ENCODE measurements around the gene ACOX3. TPM values are rescaled to one million over a fixed set of nuclear protein-coding genes. Genes with fewer than 3 reads are reported as not detected.

The ACOX3 gene
- total and polyA plus RNA-seq, 5 experiments from 2014 or later, result 9.5 to 17.3 (median 14.3) TPM

DNA sequence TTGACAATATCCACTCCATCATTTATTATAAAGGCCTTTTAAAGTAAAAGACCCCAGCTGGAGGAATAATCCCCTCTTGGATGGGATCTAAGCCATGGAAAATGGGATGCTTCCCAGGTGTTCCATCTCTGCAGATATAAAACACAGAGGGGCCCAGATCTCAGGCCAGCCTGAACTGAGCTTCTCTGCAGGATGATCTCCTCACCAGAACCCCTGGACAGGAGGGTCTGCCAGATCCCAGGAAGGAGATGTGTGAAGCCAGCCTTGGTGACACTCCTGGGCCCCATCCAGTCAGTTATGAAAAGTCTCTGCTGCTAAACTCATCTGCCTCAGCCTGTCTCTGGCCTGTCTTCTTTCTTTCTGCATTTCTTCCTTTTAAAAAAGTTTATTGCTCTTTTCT, 114.3 kb downstream of the ACOX3 start:
- no peak for ATAC-seq
- Mint-ChIP-seq H3K4me3 (no peak overlapping the region), H3K36me3 (no peaks in the 10 kb centered on the region), H3K27me3 (no peaks in the 10 kb centered on the region), H3K27ac (no peak overlapping the region), H3K9me3 (no peaks in the 10 kb centered on the region), H3K4me1 (no peaks in the 10 kb centered on the region)
- no peak for DNase-seq
- POLR2A ChIA-PET, result no interaction called here

DNA sequence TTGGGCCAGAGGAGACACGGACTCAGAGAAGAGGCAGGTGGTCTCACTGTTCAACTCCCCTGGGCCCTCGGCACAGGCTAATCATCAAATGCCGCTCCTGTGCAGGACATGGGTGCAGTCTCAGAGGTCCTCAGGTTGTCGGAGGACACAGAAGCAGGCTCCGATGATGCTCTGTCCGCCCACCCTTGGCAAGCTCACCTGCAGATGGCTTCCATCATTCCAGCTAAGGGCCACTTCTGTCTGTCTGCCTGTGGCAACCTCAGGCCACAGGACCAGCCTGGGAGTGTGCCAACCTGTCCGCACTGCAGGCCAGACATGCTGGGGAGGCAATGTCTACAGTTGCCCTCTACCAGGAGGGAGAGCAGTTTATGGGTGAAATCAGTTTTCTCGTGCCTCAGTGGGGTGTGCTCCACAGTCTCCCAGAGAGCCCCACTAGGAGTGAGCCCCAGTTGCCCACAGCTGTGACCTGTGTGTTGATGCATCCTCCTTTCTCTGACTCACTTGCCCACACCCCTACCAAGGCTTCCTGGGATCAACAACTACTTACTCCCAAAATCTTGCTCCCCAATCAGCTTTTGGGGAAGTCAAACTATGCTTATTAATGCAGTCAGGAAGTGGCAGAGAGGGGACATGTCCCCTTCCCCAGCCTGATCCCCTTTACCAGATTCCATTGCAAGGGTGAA, 115.1 kb downstream of the ACOX3 start:
- DNase-seq (peak in 1 of 10 donors; percentile 36), ATAC-seq (no peak)
- no peaks in the 10 kb centered on the region for H3K36me3 Mint-ChIP-seq
- no peak overlapping the region for H3K27ac Mint-ChIP-seq
- no peaks in the 10 kb centered on the region for H3K9me3 Mint-ChIP-seq
- H3K4me3 Mint-ChIP-seq, result no peak overlapping the region
- POLR2A ChIA-PET, result no interaction called here
- H3K4me1 Mint-ChIP-seq, result no peaks in the 10 kb centered on the region
- H3K27me3 Mint-ChIP-seq, result no peaks in the 10 kb centered on the region

DNA sequence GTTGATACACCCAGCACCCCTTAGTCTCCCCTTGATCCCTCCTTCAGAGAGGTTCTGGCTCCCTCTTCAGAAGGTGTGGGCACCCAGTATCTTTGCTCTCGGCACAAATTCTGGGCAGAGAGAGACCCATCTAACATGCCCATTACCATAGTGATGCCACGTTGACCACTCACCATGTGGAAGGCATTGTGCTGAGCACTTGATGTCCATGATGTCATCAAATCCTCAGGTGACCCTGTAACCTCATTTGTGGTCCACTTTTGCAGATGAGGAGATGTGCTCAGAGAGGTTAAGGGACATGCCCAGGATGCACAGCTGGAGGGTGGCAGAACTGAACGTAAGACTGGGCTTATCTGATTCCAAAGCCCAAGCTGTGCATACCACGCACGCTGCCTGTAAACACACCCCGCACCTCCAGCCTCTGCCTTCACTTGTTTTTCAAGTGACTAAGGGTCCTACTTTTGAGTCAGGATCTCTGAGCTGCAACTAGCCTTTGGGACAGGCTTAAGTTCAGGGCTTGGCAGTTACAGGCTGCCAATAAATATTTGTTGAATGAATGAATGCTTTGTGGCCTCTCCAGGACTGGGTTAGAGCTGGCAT, 115.8 kb downstream of the ACOX3 start:
- no peak overlapping the region for H3K4me3 Mint-ChIP-seq
- peak in 1 of 10 donors; percentile 18 for DNase-seq
- no peak for ATAC-seq
- POLR2A ChIA-PET, result no interaction called here
- H3K27ac Mint-ChIP-seq, result no peak overlapping the region
- no peaks in the 10 kb centered on the region for H3K27me3 Mint-ChIP-seq
- H3K36me3 Mint-ChIP-seq, result no peaks in the 10 kb centered on the region
- no peaks in the 10 kb centered on the region for H3K9me3 Mint-ChIP-seq
- no peaks in the 10 kb centered on the region for H3K4me1 Mint-ChIP-seq

DNA sequence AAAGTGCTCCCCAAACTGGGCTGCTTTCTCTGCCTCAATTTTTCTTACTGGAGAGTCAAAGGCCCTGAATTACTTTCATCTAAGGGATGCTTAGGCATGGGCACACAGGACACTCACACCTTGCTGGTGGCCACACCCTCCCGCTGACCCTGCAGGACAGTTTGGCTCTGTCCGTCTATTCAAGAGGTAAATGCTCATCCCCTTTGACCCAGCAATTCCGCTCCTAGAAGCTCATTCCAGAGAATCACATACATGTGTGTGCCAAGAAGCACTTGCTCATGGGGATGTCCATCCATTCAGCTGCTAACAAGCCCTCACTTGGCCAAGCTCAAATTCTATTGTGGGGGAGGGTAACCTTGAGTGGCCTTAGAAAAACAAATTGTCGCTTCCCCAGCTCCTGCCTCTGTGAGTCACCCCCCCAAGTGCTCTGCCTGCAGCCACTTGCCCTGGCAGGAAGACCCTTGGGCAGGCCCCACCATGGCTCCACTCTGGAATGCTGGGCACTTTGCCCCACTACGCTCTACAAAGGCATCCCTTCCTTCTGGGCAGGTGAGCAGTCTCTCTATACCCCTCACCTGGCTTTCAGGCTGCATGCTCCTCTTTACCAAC, 116.5 kb downstream of the ACOX3 start:
- DNase-seq, result peak in 2 of 10 donors; percentile 14 to 22
- POLR2A ChIA-PET, result no interaction called here
- Mint-ChIP-seq H3K27ac (no peak overlapping the region), H3K4me1 (no peaks in the 10 kb centered on the region), H3K4me3 (no peak overlapping the region), H3K27me3 (no peaks in the 10 kb centered on the region), H3K9me3 (no peaks in the 10 kb centered on the region), H3K36me3 (no peaks in the 10 kb centered on the region)
- ATAC-seq, result no peak

DNA sequence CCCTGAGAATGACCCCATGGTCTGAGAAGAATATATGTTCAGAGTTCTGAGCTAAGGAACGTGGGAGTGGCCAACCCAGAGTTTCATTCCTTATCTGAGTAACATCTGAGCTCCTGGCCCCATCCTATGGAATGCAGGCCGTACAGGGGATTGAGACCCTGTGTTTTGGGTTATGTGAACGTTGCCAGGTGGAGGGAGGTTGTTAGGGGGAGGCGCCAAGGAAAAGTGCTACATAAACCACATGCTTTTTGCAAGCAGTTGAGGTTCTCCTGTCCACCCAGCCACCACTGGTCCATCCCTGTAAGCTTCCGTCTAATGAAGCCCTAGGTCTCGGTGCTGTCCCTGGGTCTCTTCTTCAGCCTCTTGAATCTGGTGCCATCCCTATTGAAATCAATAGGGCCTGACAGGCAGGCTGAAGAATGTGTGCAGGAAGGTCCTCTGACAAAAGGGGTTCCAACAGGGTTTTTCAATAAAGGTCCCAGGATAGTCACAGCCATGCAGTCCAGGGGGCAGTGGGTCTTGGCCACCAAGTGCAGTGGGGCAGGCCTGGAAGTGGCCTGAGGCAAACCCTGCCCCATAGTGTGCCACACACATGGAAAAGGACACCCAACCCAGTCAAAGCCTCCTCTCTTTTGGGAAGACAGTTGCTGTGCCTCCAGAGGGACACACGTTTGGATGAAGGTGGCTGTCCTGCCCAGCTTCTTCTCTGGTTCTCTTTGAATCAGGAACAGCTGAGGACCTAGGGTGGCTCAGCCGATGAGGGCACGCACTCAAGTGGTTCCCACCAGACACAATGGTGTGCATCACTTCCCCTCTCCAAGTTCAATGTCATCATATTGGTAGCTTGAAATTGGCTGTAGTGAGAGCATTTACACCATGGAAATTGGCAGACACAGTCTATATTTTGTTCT, 117.5 kb downstream of the ACOX3 start:
- no peaks in the 10 kb centered on the region for H3K4me1 Mint-ChIP-seq
- POLR2A ChIA-PET, result no interaction called here
- no peaks in the 10 kb centered on the region for H3K27me3 Mint-ChIP-seq
- no peak for ATAC-seq
- no peak overlapping the region for H3K27ac Mint-ChIP-seq
- DNase-seq, result peak in 2 of 10 donors; percentile 7 to 49
- H3K36me3 Mint-ChIP-seq, result no peaks in the 10 kb centered on the region
- no peak overlapping the region for H3K4me3 Mint-ChIP-seq
- no peaks in the 10 kb centered on the region for H3K9me3 Mint-ChIP-seq

DNA sequence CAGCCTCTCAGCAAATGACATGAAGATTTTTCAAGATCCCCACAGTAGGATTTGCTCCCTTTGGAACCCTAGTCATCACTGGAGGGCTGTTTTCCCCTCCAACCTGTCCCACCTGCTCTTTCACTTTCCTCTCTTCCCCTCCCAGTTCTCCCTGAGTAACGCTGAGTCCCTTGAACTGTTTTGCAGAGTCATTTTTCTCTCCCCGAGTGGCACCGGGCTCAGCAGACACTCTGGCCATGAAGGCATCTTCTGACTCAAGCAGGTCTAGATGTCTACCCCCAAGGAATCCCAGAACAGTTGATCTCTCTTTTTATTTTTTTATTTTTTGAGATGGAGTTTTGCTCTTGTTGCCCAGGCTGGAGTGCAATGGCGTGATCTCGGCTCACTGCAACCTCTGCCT, 118.8 kb downstream of the ACOX3 start:
- ATAC-seq (no peak), DNase-seq (no peak)
- Mint-ChIP-seq H3K9me3 (no peaks in the 10 kb centered on the region), H3K4me1 (no peaks in the 10 kb centered on the region), H3K27me3 (no peaks in the 10 kb centered on the region), H3K27ac (no peak overlapping the region), H3K4me3 (no peak overlapping the region), H3K36me3 (no peaks in the 10 kb centered on the region)
- POLR2A ChIA-PET, result no interaction called here

DNA sequence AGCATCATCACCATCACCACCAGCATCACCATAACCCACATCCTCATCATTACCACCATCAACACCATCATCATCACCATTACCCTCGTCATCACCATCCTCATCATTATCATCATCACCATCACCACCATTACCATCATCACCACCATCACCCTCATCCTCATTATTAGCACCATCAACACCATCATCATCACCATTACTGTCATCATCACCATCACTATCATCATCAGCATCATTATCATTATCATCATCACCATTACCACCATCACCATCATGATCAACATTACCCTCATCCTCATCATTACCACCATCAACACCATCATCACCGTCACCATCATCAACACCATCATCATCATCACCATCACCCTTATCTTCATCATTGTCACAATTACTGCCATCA, 119.3 kb downstream of the ACOX3 start:
- H3K4me1 Mint-ChIP-seq, result no peaks in the 10 kb centered on the region
- H3K27me3 Mint-ChIP-seq, result peaks cover 0 to 2% (median 0%) of the 10 kb centered on the region in 5 donors
- DNase-seq, result peak in 1 of 10 donors; percentile 32
- H3K9me3 Mint-ChIP-seq, result no peaks in the 10 kb centered on the region
- H3K27ac Mint-ChIP-seq, result no peak overlapping the region
- ATAC-seq, result no peak
- H3K4me3 Mint-ChIP-seq, result no peak overlapping the region
- POLR2A ChIA-PET, result no interaction called here
- H3K36me3 Mint-ChIP-seq, result no peaks in the 10 kb centered on the region

DNA sequence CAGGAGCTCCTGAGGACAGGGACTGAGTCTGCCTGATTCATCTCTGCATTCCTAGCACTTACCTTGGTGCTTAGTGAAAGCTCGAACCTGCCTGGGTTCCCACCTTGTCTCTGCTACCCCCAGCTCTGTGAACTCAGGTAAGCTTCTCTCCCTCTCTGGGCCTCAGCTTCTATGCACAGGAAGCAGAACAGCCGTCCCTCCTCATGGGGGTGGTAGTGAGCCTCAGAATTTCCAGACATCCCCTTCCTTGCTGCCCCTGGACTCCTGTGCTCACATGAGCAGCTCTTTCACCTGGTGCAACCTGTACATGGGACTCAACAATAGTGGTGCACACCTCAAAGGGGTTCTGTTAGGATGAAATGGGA, 120.2 kb downstream of the ACOX3 start:
- ATAC-seq (no peak), DNase-seq (peak in 2 of 10 donors; percentile 11 to 43)
- Mint-ChIP-seq H3K27me3 (peaks cover 0 to 6% (median 2%) of the 10 kb centered on the region in 5 donors), H3K36me3 (no peaks in the 10 kb centered on the region), H3K27ac (no peak overlapping the region), H3K9me3 (no peaks in the 10 kb centered on the region), H3K4me3 (no peak overlapping the region), H3K4me1 (no peaks in the 10 kb centered on the region)
- POLR2A ChIA-PET, result no interaction called here

DNA sequence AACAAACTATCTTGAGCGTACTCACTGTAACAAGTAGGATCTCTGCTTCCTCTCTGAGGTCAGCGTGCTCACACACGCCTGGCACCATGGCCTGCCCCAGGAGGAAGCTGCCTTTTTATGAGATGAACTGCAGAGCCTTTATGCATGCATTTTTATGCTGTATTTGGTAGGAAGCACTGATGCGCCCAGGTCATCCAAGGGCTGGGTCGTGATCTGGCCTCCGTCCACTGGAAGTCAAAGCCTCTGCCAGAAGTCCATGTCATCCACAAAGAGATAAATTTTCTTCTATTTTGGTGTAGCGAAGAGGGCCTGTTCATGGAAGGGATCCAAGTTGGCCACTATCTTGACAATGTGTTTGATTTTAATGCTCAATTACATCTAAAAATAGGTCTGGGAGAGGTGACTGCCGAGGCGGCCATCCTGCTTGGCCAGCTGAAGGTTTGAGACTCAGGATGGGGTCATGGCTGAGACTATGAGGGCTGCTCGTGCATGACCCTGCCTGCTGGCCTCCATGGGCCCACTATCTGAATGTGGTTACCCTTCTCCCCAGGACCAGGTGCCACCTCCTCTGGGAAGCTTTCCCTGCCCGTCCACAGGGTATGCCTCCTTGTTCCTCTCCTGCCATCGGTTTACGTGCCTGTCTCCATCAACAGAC, 120.7 kb downstream of the ACOX3 start:
- Mint-ChIP-seq H3K27me3 (peaks cover 0 to 11% (median 2%) of the 10 kb centered on the region in 5 donors), H3K4me3 (no peak overlapping the region), H3K9me3 (no peaks in the 10 kb centered on the region), H3K27ac (peak overlapping the region in 1 of 10 donors; percentile 55), H3K36me3 (no peaks in the 10 kb centered on the region), H3K4me1 (no peaks in the 10 kb centered on the region)
- DNase-seq (peak in 2 of 10 donors; percentile 10 to 14), ATAC-seq (no peak)
- POLR2A ChIA-PET, result no interaction called here

DNA sequence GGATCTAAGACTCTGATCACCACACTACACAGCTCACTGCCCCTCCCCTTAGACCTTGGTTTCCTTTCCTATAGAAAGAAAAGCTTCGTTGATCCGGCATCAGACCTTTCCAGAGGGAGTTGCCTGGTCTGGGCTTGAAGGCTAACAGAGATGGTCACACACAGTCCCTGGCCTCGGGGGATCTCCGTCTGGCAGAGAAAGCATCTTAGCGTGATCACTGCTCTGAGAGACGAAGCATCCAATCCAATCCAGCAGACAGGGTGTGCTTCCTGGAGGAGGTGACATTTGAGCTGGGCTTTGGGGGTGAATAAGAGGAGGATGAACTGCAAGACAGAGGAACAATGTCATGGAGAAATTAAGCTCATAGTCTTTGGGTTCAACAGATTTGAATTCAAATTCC, 121.5 kb downstream of the ACOX3 start:
- Mint-ChIP-seq H3K27ac (no peak overlapping the region), H3K27me3 (peaks cover 0 to 12% (median 2%) of the 10 kb centered on the region in 5 donors), H3K9me3 (peaks cover 0 to 2% (median 0%) of the 10 kb centered on the region in 9 donors), H3K36me3 (no peaks in the 10 kb centered on the region), H3K4me3 (no peak overlapping the region), H3K4me1 (no peaks in the 10 kb centered on the region)
- ATAC-seq (no peak), DNase-seq (peak in 1 of 10 donors; percentile 5)
- POLR2A ChIA-PET, result no interaction called here

DNA sequence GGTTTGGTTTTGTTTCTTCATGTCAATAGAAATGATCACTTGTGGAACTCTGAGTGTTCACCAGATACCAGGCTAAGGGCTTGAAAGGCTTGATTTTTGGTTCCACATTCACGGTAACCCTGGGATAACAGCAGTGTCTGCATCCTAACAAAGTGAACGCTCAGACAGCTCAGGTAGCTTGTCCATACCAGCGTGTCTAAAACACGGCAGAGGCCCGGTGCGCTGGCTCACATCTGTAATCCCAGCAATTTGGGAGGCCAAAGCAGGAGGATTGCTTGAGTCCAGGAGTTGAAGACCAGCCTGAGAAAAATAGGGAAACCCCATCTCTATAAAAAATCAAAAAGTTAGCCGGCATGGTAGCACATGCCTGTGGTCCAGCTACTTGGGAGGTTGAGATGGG, 122.0 kb downstream of the ACOX3 start:
- Mint-ChIP-seq H3K4me3 (no peak overlapping the region), H3K9me3 (peaks cover 0 to 8% (median 3%) of the 10 kb centered on the region in 9 donors), H3K27me3 (peaks cover 0 to 12% (median 2%) of the 10 kb centered on the region in 5 donors), H3K27ac (no peak overlapping the region), H3K4me1 (no peaks in the 10 kb centered on the region), H3K36me3 (peaks cover 0 to 5% (median 0%) of the 10 kb centered on the region in 3 donors)
- DNase-seq, result peak in 1 of 10 donors; percentile 3
- POLR2A ChIA-PET, result no interaction called here
- ATAC-seq, result no peak

DNA sequence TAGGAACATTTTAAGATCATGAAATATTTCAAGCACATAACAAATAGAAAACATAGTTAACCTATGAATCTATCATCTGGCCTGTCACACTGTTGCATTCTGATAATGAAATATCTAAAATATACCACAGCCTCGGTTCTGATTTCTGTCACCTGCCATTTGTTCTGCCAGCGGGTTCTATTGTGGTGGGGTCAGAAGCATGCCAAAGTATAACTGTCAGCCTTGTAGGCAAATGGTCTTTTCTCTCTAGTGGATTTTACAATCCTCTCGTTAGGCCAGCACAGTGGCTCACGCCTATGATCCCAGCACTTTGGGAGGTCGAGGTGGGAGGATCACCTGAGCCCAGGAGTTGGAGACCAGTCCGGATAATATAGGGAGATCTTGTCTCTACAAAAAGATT, 123.0 kb downstream of the ACOX3 start:
- POLR2A ChIA-PET, result no interaction called here
- Mint-ChIP-seq H3K4me1 (no peaks in the 10 kb centered on the region), H3K36me3 (peaks cover 0 to 12% (median 0%) of the 10 kb centered on the region in 3 donors), H3K4me3 (no peak overlapping the region), H3K9me3 (peaks cover 3 to 17% (median 11%) of the 10 kb centered on the region in 9 donors), H3K27me3 (peaks cover 0 to 12% (median 2%) of the 10 kb centered on the region in 5 donors), H3K27ac (no peak overlapping the region)
- ATAC-seq, result no peak
- DNase-seq, result peak in 1 of 10 donors; percentile 6

All from naive thymus-derived CD8-positive, alpha-beta T cell (primary cell).